GM12878 (cell line): ENCODE measurements around the gene CISD2. TPM values are rescaled to one million over a fixed set of nuclear protein-coding genes. Genes with fewer than 3 reads are reported as not detected.

Experiments
- ATF2 ChIP-seq: IDR thresholded peaks from 2 replicates; pipeline ENCODE4 v1.6.1; 2012; ENCODE audit warnings: low read length, inconsistent platforms
- BHLHE40 ChIP-seq, 2 experiments: fragments of 450-650 bp in 1 of 2; IDR thresholded peaks; 2 replicates each; pipeline ENCODE4 v1.6.1; 2011 to 2017; ENCODE audit warnings: low read depth in 2 of 2, borderline replicate concordance in 1 of 2, improper control_type of control experiment in 1 of 2, low read length in 1 of 2, mild to moderate bottlenecking in 1 of 2
- CEBPZ ChIP-seq: fragments of 150-350 bp; IDR thresholded peaks from 2 replicates; pipeline ENCODE4 v1.6.1; 2016; ENCODE audit warnings: low read depth, low read length
- CHD1 ChIP-seq: IDR thresholded peaks from 2 replicates; pipeline ENCODE4 v1.6.1; 2012; ENCODE audit warnings: low read depth, low read length, improper control_type of control experiment
- FOS ChIP-seq: IDR thresholded peaks from 3 replicates; pipeline ENCODE4 v1.6.1; 2011; ENCODE audit warnings: borderline replicate concordance; ENCODE audit not compliant: insufficient read length; ENCODE audit errors: extremely low read depth
- IKZF2 ChIP-seq, 2 experiments: fragments of 450-650 bp; IDR thresholded peaks; 2 replicates each; pipeline ENCODE4 v1.6.1; 2017; ENCODE audit warnings: mild to moderate bottlenecking in 2 of 2, moderate library complexity in 2 of 2
- IRF5 ChIP-seq: fragments of 450-650 bp; IDR thresholded peaks from 2 replicates; pipeline ENCODE4 v1.6.1; 2017; ENCODE audit warnings: borderline replicate concordance
- JUNB ChIP-seq: IDR thresholded peaks from 2 replicates; pipeline ENCODE4 v1.6.1; 2016; ENCODE audit warnings: antibody characterized with exemption, mild to moderate bottlenecking
- NFXL1 ChIP-seq: fragments of 450-650 bp; IDR thresholded peaks from 2 replicates; pipeline ENCODE4 v1.6.1; 2017; ENCODE audit warnings: antibody characterized with exemption, mild to moderate bottlenecking, borderline replicate concordance
- POLR2AphosphoS5 ChIP-seq: IDR thresholded peaks from 2 replicates; pipeline ENCODE4 v1.6.1; 2011; ENCODE audit warnings: mild to moderate bottlenecking, low read length, inconsistent platforms
- RAD21 ChIP-seq: IDR thresholded peaks from 2 replicates; pipeline ENCODE4 v1.6.1; 2011; ENCODE audit warnings: mild to moderate bottlenecking, low read depth, low read length, moderate library complexity; ENCODE audit not compliant: insufficient read depth
- RELB ChIP-seq: fragments of 450-650 bp; IDR thresholded peaks from 2 replicates; pipeline ENCODE4 v1.6.1; 2017; ENCODE audit warnings: low read depth, mild to moderate bottlenecking, moderate library complexity
- SMAD1 ChIP-seq: fragments of 450-650 bp; IDR thresholded peaks from 2 replicates; pipeline ENCODE4 v1.6.1; 2018; ENCODE audit warnings: mild to moderate bottlenecking, low read depth; ENCODE audit not compliant: partially characterized antibody
- YBX1 ChIP-seq: fragments of 450-650 bp; IDR thresholded peaks from 2 replicates; pipeline ENCODE4 v1.6.1; 2016; ENCODE audit warnings: antibody characterized with exemption
- ZNF217 ChIP-seq: fragments of 450-650 bp; IDR thresholded peaks from 2 replicates; pipeline ENCODE4 v1.6.1; 2017; ENCODE audit warnings: antibody characterized with exemption, mild to moderate bottlenecking
- polyA plus RNA-seq, 11 experiments: library from polyadenylated mRNA; depleted of rRNA in 4 of 11; unstranded in 6 of 11; stranded (reverse) in 5 of 11; fragments of >200 nt; fragmentation: Nextera tagmentation in 4 of 11; fragmentation: Illumina TruSeq in 1 of 11; extraction: Ambion mirVana in 4 of 11; extraction: Trizol in 1 of 11; gene quantifications; 1 replicate in 1 of 11; 2 replicates in 10 of 11; pipeline versions ENCODE4 v1.2.1 to v1.2.3, GENCODE V29; 2011 to 2016; ENCODE audit warnings: inconsistent platforms in 2 of 11, missing spikeins in 2 of 11, low read depth in 1 of 11
- total RNA-seq, 4 experiments: library from RNA; depleted of rRNA in 3 of 4; stranded (reverse); fragments of >200 nt in 3 of 4; fragmentation: Illumina TruSeq in 1 of 4; extraction: Trizol in 1 of 4; gene quantifications; 2 replicates each; pipeline versions ENCODE4 v1.2.1 to v1.2.3, GENCODE V29; 2013 to 2021

CISD2 gene
- total and polyA plus RNA-seq, 10 of the 15 experiments (the other 5 are each of a cell fraction or from before 2014, with no cell fraction given): 29.5 to 132 (median 38.9) TPM

GRCh38 chr4:102825261-102826091 is 43.3 kb upstream of the CISD2 start (continued):
- no peak for TF ChIP-seq ATF2
- no peak for TF ChIP-seq FOS
- no peak for TF ChIP-seq ZNF217
- no peak for TF ChIP-seq JUNB
- no peak for TF ChIP-seq CEBPZ
- TF ChIP-seq CHD1: peak; percentile 86; the same call in 1 of the 2 replicates
- TF ChIP-seq RAD21: no peak
- no peak for TF ChIP-seq IKZF2 (IDR thresholded peaks at IDR 0.05)
- no peak for TF ChIP-seq SMAD1
- no peak for TF ChIP-seq IRF5
- TF ChIP-seq RELB: peak; percentile 64
- TF ChIP-seq POLR2AphosphoS5: peak; percentile 65
- peak in 1 of 2 experiments; percentile 49; a peak in 1 of 4 replicates for TF ChIP-seq BHLHE40 (IDR thresholded peaks at IDR 0.05; ENCODE audit: borderline replicate concordance in 1 of 2, low read depth in 2 of 2, low read length in 1 of 2)
- TF ChIP-seq NFXL1: no peak
- TF ChIP-seq YBX1: no peak
